ENCODE measurements around the gene EMC10. TPM values are rescaled to one million over a fixed set of nuclear protein-coding genes. Genes with fewer than 3 reads are reported as not detected.

The EMC10 gene
- polyA plus RNA-seq, 1 experiment, result 89.1 TPM

- DNase-seq (ENCODE audit: low read depth), result no peak
- Histone ChIP-seq H3K27me3 (ENCODE audit: control insufficient read depth, insufficient read depth, low read length) (no peaks in the 10 kb centered on the region; the same call in none of the 2 replicates), H3K36me3 (ENCODE audit: control insufficient read depth, insufficient read depth, low read length) (no peaks in the 10 kb centered on the region), H3K4me3 (ENCODE audit: low read depth, low read length) (no peak overlapping the region)
- TF ChIP-seq CTCF (IDR thresholded peaks at IDR 0.05; ENCODE audit: insufficient read depth, low read depth, low read length), result no peak
- ChIA-PET CTCF (interaction anchor here (0.9 kb wide), 1 partner anchor 94 kb away, joined by 4 read pairs; no protein-coding TSS in a partner anchor), POLR2A (no interaction called here)
These were observed 25.1 kb upstream of the EMC10 start for GRCh38 chr19:50451223-50451534.

- CTCF ChIA-PET, result no interaction called here
These were observed 23.1 kb upstream of the EMC10 start for GRCh38 chr19:50453243-50453642.

GRCh38 chr19:50455992-50456391 is 20.3 kb upstream of the EMC10 start:
- CTCF ChIA-PET, result no interaction called here
- Histone ChIP-seq H3K4me3 (ENCODE audit: low read depth, low read length) (no peak overlapping the region), H3K36me3 (ENCODE audit: control insufficient read depth, insufficient read depth, low read length) (no peaks in the 10 kb centered on the region), H3K27me3 (ENCODE audit: control insufficient read depth, insufficient read depth, low read length) (peaks cover 2% of the 10 kb centered on the region)
- DNase-seq (ENCODE audit: low read depth), result no peak
- POLR2A ChIA-PET, result no interaction called here
- no peak for TF ChIP-seq CTCF (IDR thresholded peaks at IDR 0.05; ENCODE audit: insufficient read depth, low read depth, low read length)

More at GRCh38 chr19:50453243-50453642, 23.1 kb upstream of the EMC10 start:
- peaks cover 2% of the 10 kb centered on the region for H3K27me3 ChIP-seq (ENCODE audit: control insufficient read depth, insufficient read depth, low read length)
- no peak for DNase-seq (ENCODE audit: low read depth)
- H3K4me3 ChIP-seq (ENCODE audit: low read depth, low read length), result no peak overlapping the region
- no peak for TF ChIP-seq CTCF (IDR thresholded peaks at IDR 0.05; ENCODE audit: insufficient read depth, low read depth, low read length)
- POLR2A ChIA-PET, result no interaction called here
- H3K36me3 ChIP-seq (ENCODE audit: control insufficient read depth, insufficient read depth, low read length), result no peaks in the 10 kb centered on the region

GRCh38 chr19:50457300-50457699 is 19.0 kb upstream of the EMC10 start:
- DNase-seq (ENCODE audit: low read depth), result no peak
- H3K4me3 ChIP-seq (ENCODE audit: low read depth, low read length), result no peak overlapping the region
- H3K36me3 ChIP-seq (ENCODE audit: control insufficient read depth, insufficient read depth, low read length), result no peaks in the 10 kb centered on the region
- H3K27me3 ChIP-seq (ENCODE audit: control insufficient read depth, insufficient read depth, low read length), result peaks cover 2% of the 10 kb centered on the region
- TF ChIP-seq CTCF (IDR thresholded peaks at IDR 0.05; ENCODE audit: insufficient read depth, low read depth, low read length), result no peak
- ChIA-PET CTCF (interaction anchor here (0.9 to 1.2 kb wide), 2 partner anchors 24 to 100 kb away, joined by 3 read pairs; partner anchors contain the start of gene MYBPC2), POLR2A (no interaction called here)

GRCh38 chr19:50458396-50459066 is 17.8 kb upstream of the EMC10 start:
- peaks cover 2% of the 10 kb centered on the region for H3K27me3 ChIP-seq (ENCODE audit: control insufficient read depth, insufficient read depth, low read length)
- no peak for DNase-seq (ENCODE audit: low read depth)
- POLR2A ChIA-PET, result no interaction called here
- no peak for TF ChIP-seq CTCF (IDR thresholded peaks at IDR 0.05; ENCODE audit: insufficient read depth, low read depth, low read length)
- no peak overlapping the region for H3K4me3 ChIP-seq (ENCODE audit: low read depth, low read length)
- CTCF ChIA-PET, result interaction anchor here (0.6 to 1.4 kb wide), 4 partner anchors 71 to 101 kb away, joined by 3 to 6 read pairs (median 3); no protein-coding TSS in a partner anchor
- no peaks in the 10 kb centered on the region for H3K36me3 ChIP-seq (ENCODE audit: control insufficient read depth, insufficient read depth, low read length)

All from BJ (cell line).